ENCODE measurements around the gene BCR.
A peak's percentile ranks its signal among the peaks of the same experiment; 100 is the strongest.

BCR gene

GRCh38 chr22:23151827-23152226 is 28.5 kb upstream of the BCR start:
- no peak for DNase-seq

GRCh38 chr22:23152238-23153114 is 27.8 kb upstream of the BCR start:
- DNase-seq, result no peak

GRCh38 chr22:23153994-23154393 is 26.3 kb upstream of the BCR start:
- no peak for DNase-seq

GRCh38 chr22:23154461-23154860 is 25.8 kb upstream of the BCR start:
- DNase-seq, result no peak

GRCh38 chr22:23155143-23155542 is 25.2 kb upstream of the BCR start:
- DNase-seq, result no peak

GRCh38 chr22:23155831-23156230 is 24.5 kb upstream of the BCR start:
- DNase-seq, result no peak

GRCh38 chr22:23156286-23156685 is 24.0 kb upstream of the BCR start:
- no peak for DNase-seq

GRCh38 chr22:23157560-23158515 is 22.5 kb upstream of the BCR start:
- no peak for DNase-seq

GRCh38 chr22:23158516-23159290 is 21.6 kb upstream of the BCR start:
- DNase-seq, result no peak

- DNase-seq, result no peak
Measured at GRCh38 chr22:23159291-23159630, 21.0 kb upstream of the BCR start.

- DNase-seq, result no peak
Measured at GRCh38 chr22:23161029-23161428, 19.3 kb upstream of the BCR start.

GRCh38 chr22:23161574-23161973 is 18.7 kb upstream of the BCR start:
- DNase-seq, result no peak

- DNase-seq, result no peak
Measured at GRCh38 chr22:23163665-23164064, 16.6 kb upstream of the BCR start.

GRCh38 chr22:23164091-23164490 is 16.2 kb upstream of the BCR start:
- DNase-seq, result no peak

- no peak for DNase-seq
Measured at GRCh38 chr22:23166042-23166831, 14.1 kb upstream of the BCR start.

GRCh38 chr22:23166841-23167616 is 13.3 kb upstream of the BCR start:
- DNase-seq, result peak; percentile 18

- no peak for DNase-seq
Measured at GRCh38 chr22:23168391-23169042, 11.8 kb upstream of the BCR start.

GRCh38 chr22:23169043-23169406 is 11.3 kb upstream of the BCR start:
- DNase-seq, result no peak

- no peak for DNase-seq
Measured at GRCh38 chr22:23175817-23176644, 4.3 kb upstream of the BCR start.

GRCh38 chr22:23176645-23177027 is 3.7 kb upstream of the BCR start:
- no peak for DNase-seq
